WI38 (cell line): ENCODE results near the gene FOXE1.

Source experiments
- H3K4me3 ChIP-seq: 2 replicates; pipeline ENCODE4 v1.5.1; 2011; ENCODE audit warnings: low read depth, mild to moderate bottlenecking, control low read depth, low read length
- TF ChIP-seq, protein P1 (sequence below): IDR thresholded peaks from 2 replicates; pipeline ENCODE4 v1.5.1; 2012; ENCODE audit warnings: low read depth, mild to moderate bottlenecking, control low read depth, low read length

The FOXE1 gene

GRCh38 chr9:97853056-97853843 lies at the start of gene FOXE1:
TSS of gene FOXE1 (plus strand) at chr9:97853226. CDS start at chr9:97853915, 689 bp downstream.
- H3K4me3 ChIP-seq, result peak within 1 kb of the TSS; percentile 39
- TF ChIP-seq, protein P1, sequence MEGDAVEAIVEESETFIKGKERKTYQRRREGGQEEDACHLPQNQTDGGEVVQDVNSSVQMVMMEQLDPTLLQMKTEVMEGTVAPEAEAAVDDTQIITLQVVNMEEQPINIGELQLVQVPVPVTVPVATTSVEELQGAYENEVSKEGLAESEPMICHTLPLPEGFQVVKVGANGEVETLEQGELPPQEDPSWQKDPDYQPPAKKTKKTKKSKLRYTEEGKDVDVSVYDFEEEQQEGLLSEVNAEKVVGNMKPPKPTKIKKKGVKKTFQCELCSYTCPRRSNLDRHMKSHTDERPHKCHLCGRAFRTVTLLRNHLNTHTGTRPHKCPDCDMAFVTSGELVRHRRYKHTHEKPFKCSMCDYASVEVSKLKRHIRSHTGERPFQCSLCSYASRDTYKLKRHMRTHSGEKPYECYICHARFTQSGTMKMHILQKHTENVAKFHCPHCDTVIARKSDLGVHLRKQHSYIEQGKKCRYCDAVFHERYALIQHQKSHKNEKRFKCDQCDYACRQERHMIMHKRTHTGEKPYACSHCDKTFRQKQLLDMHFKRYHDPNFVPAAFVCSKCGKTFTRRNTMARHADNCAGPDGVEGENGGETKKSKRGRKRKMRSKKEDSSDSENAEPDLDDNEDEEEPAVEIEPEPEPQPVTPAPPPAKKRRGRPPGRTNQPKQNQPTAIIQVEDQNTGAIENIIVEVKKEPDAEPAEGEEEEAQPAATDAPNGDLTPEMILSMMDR, result no peak

GRCh38 chr9:97804059-97804365 lies 49.0 kb upstream of the FOXE1 start:
- no peak overlapping the region for H3K4me3 ChIP-seq
- TF ChIP-seq, protein P1, result no peak

DNA sequence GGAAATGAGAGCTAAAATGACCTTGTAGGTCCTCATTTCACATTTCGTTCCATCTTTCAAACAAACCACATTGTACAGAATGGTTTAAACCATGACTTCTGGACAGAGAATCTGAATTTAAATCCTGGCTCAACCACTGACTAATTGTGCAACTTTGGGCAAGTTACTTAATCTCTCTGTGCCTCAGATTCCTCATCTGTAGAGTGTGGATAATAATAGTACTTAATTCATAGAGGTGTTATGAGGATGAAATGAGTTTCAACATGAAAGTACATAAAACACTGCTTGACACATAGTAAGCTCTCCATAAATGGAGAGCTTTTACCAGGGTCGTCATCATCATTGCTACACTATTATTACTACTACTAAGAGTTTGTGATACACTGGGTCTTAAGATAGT lies 46.3 kb upstream of the FOXE1 start:
- H3K4me3 ChIP-seq, result no peak overlapping the region
- TF ChIP-seq, protein P1, result no peak

DNA sequence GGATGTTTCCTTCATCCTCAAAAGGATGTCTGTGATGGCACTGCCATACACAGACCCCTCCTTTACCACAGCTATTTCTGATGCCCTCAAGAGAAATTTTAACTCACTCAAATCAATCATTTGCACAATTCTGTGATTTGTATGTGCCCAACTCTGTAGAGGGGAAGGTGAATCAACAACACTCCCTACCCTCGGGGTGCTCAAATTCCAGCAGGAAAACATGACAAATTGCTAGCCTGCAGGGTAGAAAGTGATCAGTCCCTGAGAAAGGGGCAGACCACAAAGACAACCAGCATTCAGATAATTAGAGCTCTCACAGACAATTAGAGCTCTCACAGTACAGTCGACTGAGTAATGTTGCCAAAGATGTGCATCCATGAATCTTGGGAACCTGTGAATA lies 45.3 kb upstream of the FOXE1 start:
- no peak overlapping the region for H3K4me3 ChIP-seq
- TF ChIP-seq, protein P1, result no peak

GRCh38 chr9:97808415-97808814 lies 44.6 kb upstream of the FOXE1 start:
- TF ChIP-seq, protein P1, result no peak
- H3K4me3 ChIP-seq, result no peak overlapping the region

DNA sequence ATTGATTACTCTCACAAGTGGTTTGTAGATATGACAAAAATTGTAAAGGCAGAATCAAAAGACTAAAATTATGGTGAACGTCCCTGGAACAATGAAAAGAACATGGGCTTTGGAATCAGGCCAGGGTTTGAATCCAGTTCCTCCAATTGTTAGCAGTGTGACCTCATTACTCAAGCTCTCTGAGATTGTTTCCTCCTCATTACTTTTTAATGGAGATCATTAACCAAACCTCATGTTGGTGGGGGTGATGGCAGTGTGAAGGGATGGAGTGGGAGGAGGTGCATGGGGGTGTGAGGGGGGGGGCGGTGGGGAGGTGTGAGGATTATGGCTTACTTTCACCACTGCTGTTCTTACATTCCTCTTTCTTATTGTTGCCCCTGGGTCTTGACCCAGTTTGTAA lies 44.1 kb upstream of the FOXE1 start:
- no peak overlapping the region for H3K4me3 ChIP-seq
- TF ChIP-seq, protein P1, result no peak

DNA sequence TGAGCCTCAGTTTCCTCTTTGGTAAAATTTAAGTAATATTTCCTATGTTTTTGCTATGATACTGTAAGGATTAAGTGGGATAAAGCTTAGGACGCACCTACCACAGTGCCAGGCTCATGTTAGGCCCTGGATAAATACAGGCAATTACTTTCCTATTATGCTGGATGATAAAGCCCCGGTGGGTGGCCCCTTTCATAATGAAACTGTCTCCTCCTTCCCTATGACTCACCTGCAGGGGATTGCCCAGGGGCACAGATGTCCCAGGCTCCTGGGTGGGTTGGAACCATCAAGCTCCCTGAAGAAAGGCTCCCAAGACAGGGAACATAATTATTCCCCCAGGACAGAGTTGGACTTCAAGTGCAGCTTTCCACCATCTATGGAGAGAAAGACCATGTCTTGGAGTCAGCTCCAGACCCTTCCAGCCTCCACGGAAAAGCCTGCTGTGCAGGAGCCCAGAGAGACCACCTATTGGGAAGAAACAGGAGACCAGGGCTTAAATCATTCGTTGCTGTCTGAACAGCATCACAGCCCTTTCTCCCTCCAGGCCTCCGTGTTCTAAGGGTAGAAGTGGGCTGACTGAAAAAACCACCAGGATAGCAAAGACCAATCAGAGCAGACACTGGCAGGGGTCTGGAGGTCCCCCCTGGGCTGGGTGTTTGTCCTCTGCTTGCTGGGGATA lies 43.2 kb upstream of the FOXE1 start:
- no peak overlapping the region for H3K4me3 ChIP-seq
- TF ChIP-seq, protein P1, result no peak
